Neural cell (in vitro differentiated cells): ENCODE measurements around the gene TSPAN4. TPM values are rescaled to one million over a fixed set of nuclear protein-coding genes. Genes with fewer than 3 reads are reported as not detected.

Experiments used
- H2AFZ ChIP-seq: fragments of 200-600, 300-800 bp; sonication (generic), shearing (Covaris generic); 2 replicates; pipeline ENCODE4 v1.6.0; 2014; ENCODE audit warnings: low read depth, mild to moderate bottlenecking, antibody characterized with exemption, low read length, moderate library complexity
- H3F3A ChIP-seq: fragments of 200-600 bp; shearing (Covaris generic); 2 replicates; pipeline ENCODE4 v1.6.1; 2016; ENCODE audit warnings: mild to moderate bottlenecking, moderate library complexity, mixed read lengths, antibody characterized with exemption, low read length; ENCODE audit not compliant: insufficient read depth, poor library complexity, severe bottlenecking
- H3K27ac ChIP-seq: fragments of 200-600, 300-800 bp; sonication (generic), shearing (Covaris generic); 2 replicates; pipeline ENCODE4 v1.5.1; 2014; ENCODE audit warnings: mild to moderate bottlenecking, low read length, moderate library complexity
- H3K27me3 ChIP-seq: fragments of 300-800, 200-600 bp; sonication (generic), shearing (Covaris generic); 2 replicates; pipeline ENCODE4 v1.6.0; 2014; ENCODE audit warnings: mild to moderate bottlenecking, low read depth, low read length, moderate library complexity; ENCODE audit not compliant: insufficient read depth
- H3K36me3 ChIP-seq: fragments of 300-800, 200-600 bp; sonication (generic), shearing (Covaris generic); 2 replicates; pipeline ENCODE4 v1.5.1; 2014; ENCODE audit warnings: mild to moderate bottlenecking, antibody characterized with exemption, low read length, moderate library complexity; ENCODE audit not compliant: insufficient read depth
- H3K4me2 ChIP-seq: fragments of 300-800, 200-600 bp; sonication (generic), shearing (Covaris generic); 2 replicates; pipeline ENCODE4 v1.6.0; 2014; ENCODE audit warnings: mild to moderate bottlenecking, low read length
- H3K4me3 ChIP-seq: fragments of 300-800, 200-600 bp; sonication (generic), shearing (Covaris generic); 2 replicates; pipeline ENCODE4 v1.5.1; 2014; ENCODE audit warnings: mild to moderate bottlenecking, low read length, moderate library complexity
- H3K79me2 ChIP-seq: fragments of 200-600 bp; shearing (Covaris generic); replicated peaks from 2 replicates; pipeline ENCODE4 v1.6.0; 2014; ENCODE audit warnings: mild to moderate bottlenecking, low read length, moderate library complexity; ENCODE audit not compliant: insufficient read depth
- H3K9ac ChIP-seq: fragments of 300-800, 200-600 bp; sonication (generic), shearing (Covaris generic); 2 replicates; pipeline ENCODE4 v1.6.1; 2016; ENCODE audit warnings: mild to moderate bottlenecking, low read length, mixed read lengths
- H3K9me2 ChIP-seq: fragments of 200-600 bp; shearing (Covaris generic); 2 replicates; pipeline ENCODE4 v1.6.1; 2016; ENCODE audit warnings: mild to moderate bottlenecking, low read length, mixed read lengths; ENCODE audit not compliant: insufficient read depth
- H3K9me3 ChIP-seq: fragments of 200-600, 300-800 bp; sonication (generic), shearing (Covaris generic); 2 replicates; pipeline ENCODE4 v1.6.1; 2016; ENCODE audit warnings: mild to moderate bottlenecking, mixed run types, low read length, moderate library complexity, mixed read lengths
- H4K20me1 ChIP-seq: fragments of 200-600 bp; shearing (Covaris generic); 2 replicates; pipeline ENCODE4 v1.6.1; 2016; ENCODE audit warnings: mild to moderate bottlenecking, mixed run types; ENCODE audit not compliant: insufficient read depth
- CTCF ChIP-seq: fragments of 450-650 bp; IDR thresholded peaks from 2 replicates; pipeline ENCODE4 v1.5.1; 2014; ENCODE audit warnings: antibody characterized with exemption, mild to moderate bottlenecking, moderate library complexity; ENCODE audit not compliant: poor library complexity, severe bottlenecking
- EP300 ChIP-seq: fragments of 450-650 bp; conservative IDR thresholded peaks from 2 replicates; pipeline ENCODE4 v1.6.1; 2014; ENCODE audit warnings: antibody characterized with exemption, mild to moderate bottlenecking, moderate library complexity; ENCODE audit not compliant: poor library complexity, severe bottlenecking
- EZH2 ChIP-seq: fragments of 200-600, 300-800 bp; shearing (Covaris generic), sonication (generic); IDR thresholded peaks from 2 replicates; pipeline ENCODE4 v1.6.1; 2014; ENCODE audit warnings: antibody characterized with exemption, low read length, borderline replicate concordance, mild to moderate bottlenecking; ENCODE audit not compliant: insufficient read depth, poor library complexity, severe bottlenecking
- MXI1 ChIP-seq: fragments of 450-650 bp; conservative IDR thresholded peaks from 2 replicates; pipeline ENCODE4 v1.6.1; 2014; ENCODE audit warnings: antibody characterized with exemption, mild to moderate bottlenecking; ENCODE audit not compliant: poor library complexity, severe bottlenecking
- POLR2AphosphoS5 ChIP-seq: IDR thresholded peaks from 2 replicates; pipeline ENCODE4 v1.6.1; 2012
- RAD21 ChIP-seq: fragments of 450-650 bp; conservative IDR thresholded peaks from 2 replicates; pipeline ENCODE4 v1.6.1; 2014; ENCODE audit warnings: antibody characterized with exemption, mild to moderate bottlenecking, moderate library complexity
- REST ChIP-seq: IDR thresholded peaks from 2 replicates; pipeline ENCODE4 v1.6.1; 2012; ENCODE audit warnings: borderline replicate concordance
- SMC3 ChIP-seq: fragments of 450-650 bp; conservative IDR thresholded peaks from 2 replicates; pipeline ENCODE4 v1.6.1; 2014; ENCODE audit warnings: antibody characterized with exemption, mild to moderate bottlenecking, moderate library complexity; ENCODE audit not compliant: poor library complexity
- TAF1 ChIP-seq: IDR thresholded peaks from 2 replicates; pipeline ENCODE4 v1.6.1; 2012; ENCODE audit warnings: low read depth
- polyA plus RNA-seq: library from polyadenylated mRNA; depleted of rRNA; stranded (reverse); fragments of >200 nt; gene quantifications from 2 replicates; pipeline ENCODE4 v1.2.3, GENCODE V29; 2014

Gene TSPAN4
- polyA plus RNA-seq, 1 donor from 2014 or later = 68.1 TPM

- H3K9ac ChIP-seq = no peak overlapping the region
- H3K9me2 ChIP-seq = no peaks in the 10 kb centered on the region
- H3F3A ChIP-seq = no peaks in the 10 kb centered on the region
- H3K79me2 ChIP-seq = no peaks in the 10 kb centered on the region
- H3K4me3 ChIP-seq = no peak overlapping the region
- no peak overlapping the region for H3K27ac ChIP-seq
- no peak overlapping the region for H2AFZ ChIP-seq
- H3K9me3 ChIP-seq = no peaks in the 10 kb centered on the region
- TF ChIP-seq POLR2AphosphoS5 (no peak), RAD21 (no peak), TAF1 (no peak), REST (no peak), EP300 (no peak), EZH2 (no peak), SMC3 (no peak), MXI1 (no peak), CTCF (no peak)
- no peak overlapping the region for H3K4me2 ChIP-seq
- H3K36me3 ChIP-seq = no peaks in the 10 kb centered on the region
- no peaks in the 10 kb centered on the region for H4K20me1 ChIP-seq
- no peaks in the 10 kb centered on the region for H3K27me3 ChIP-seq
Observed at GRCh38 chr11:862081-862661, 19.5 kb downstream of the TSPAN4 start.

GRCh38 chr11:862696-863022 is 20.0 kb downstream of the TSPAN4 start:
- no peak overlapping the region for H3K9ac ChIP-seq

More at GRCh38 chr11:862696-863022, 20.0 kb downstream of the TSPAN4 start:
- Histone ChIP-seq H3K9me2 (no peaks in the 10 kb centered on the region), H3K79me2 (no peaks in the 10 kb centered on the region), H4K20me1 (no peaks in the 10 kb centered on the region), H2AFZ (no peak overlapping the region), H3K4me2 (no peak overlapping the region), H3K27me3 (no peaks in the 10 kb centered on the region), H3F3A (no peaks in the 10 kb centered on the region), H3K36me3 (no peaks in the 10 kb centered on the region), H3K9me3 (no peaks in the 10 kb centered on the region), H3K27ac (no peak overlapping the region), H3K4me3 (no peak overlapping the region)
- TF ChIP-seq REST = no peak
- no peak for TF ChIP-seq SMC3
- no peak for TF ChIP-seq MXI1
- no peak for TF ChIP-seq RAD21
- TF ChIP-seq EP300 = no peak
- no peak for TF ChIP-seq EZH2
